Measurements from ENCODE around the gene TCEAL4. TPM values are rescaled to one million over a fixed set of nuclear protein-coding genes. Genes with fewer than 3 reads are reported as not detected.

Gene TCEAL4
- polyA plus RNA-seq, 1 donor (not counting 4 experiments of a cell fraction or from before 2014, with no cell fraction given) = 73.1 TPM

GRCh38 chrX:103536732-103537131 is 48.6 kb upstream of the TCEAL4 start:
- Histone ChIP-seq H3K9me1 (ENCODE audit: control insufficient read depth, extremely low read depth, insufficient read depth, low read length) (no peaks in the 10 kb centered on the region), H4K20me1 (ENCODE audit: control insufficient read depth, extremely low read depth, insufficient read depth, low read length) (no peaks in the 10 kb centered on the region), H3K36me3 (ENCODE audit: control insufficient read depth in 2 of 2, extremely low read depth in 1 of 2, insufficient read depth in 2 of 2, low read length in 2 of 2) (no peaks in the 10 kb centered on the region), H2AFZ (ENCODE audit: control insufficient read depth, low read length) (no peak overlapping the region), H3K4me2 (ENCODE audit: control insufficient read depth, extremely low read depth, insufficient read depth, low read depth, low read length) (peak overlapping the region; percentile 7), H3K4me1 (ENCODE audit: control insufficient read depth, extremely low read depth, insufficient read depth, low read length) (peaks cover 36% of the 10 kb centered on the region), H3K9me3 (ENCODE audit: control insufficient read depth, low read depth, low read length) (no peaks in the 10 kb centered on the region), H3K9ac (ENCODE audit: control insufficient read depth, extremely low read depth, insufficient read depth, low read length) (no peak overlapping the region), H3K79me2 (ENCODE audit: control insufficient read depth, insufficient read depth, low read length) (no peaks in the 10 kb centered on the region), H3K27me3 (ENCODE audit: control insufficient read depth, extremely low read depth, insufficient read depth, low read length) (no peaks in the 10 kb centered on the region), H3K27ac (ENCODE audit: control insufficient read depth, insufficient read depth, low read length) (no peak overlapping the region), H3K4me3 (ENCODE audit: control insufficient read depth in 2 of 3, extremely low read depth in 1 of 3, insufficient read depth in 2 of 3, low read depth in 1 of 3, low read length in 3 of 3) (no peak overlapping the region)
- DNase-seq (ENCODE audit: low read depth, low spot score) (no peak), FAIRE-seq (no peak)
- TF ChIP-seq, protein P1, sequence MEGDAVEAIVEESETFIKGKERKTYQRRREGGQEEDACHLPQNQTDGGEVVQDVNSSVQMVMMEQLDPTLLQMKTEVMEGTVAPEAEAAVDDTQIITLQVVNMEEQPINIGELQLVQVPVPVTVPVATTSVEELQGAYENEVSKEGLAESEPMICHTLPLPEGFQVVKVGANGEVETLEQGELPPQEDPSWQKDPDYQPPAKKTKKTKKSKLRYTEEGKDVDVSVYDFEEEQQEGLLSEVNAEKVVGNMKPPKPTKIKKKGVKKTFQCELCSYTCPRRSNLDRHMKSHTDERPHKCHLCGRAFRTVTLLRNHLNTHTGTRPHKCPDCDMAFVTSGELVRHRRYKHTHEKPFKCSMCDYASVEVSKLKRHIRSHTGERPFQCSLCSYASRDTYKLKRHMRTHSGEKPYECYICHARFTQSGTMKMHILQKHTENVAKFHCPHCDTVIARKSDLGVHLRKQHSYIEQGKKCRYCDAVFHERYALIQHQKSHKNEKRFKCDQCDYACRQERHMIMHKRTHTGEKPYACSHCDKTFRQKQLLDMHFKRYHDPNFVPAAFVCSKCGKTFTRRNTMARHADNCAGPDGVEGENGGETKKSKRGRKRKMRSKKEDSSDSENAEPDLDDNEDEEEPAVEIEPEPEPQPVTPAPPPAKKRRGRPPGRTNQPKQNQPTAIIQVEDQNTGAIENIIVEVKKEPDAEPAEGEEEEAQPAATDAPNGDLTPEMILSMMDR (optimal IDR thresholded peaks at IDR 0.05 in 1 of 3, IDR thresholded peaks at IDR 0.05 in 1 of 3, conservative IDR thresholded peaks at IDR 0.05 in 1 of 3; ENCODE audit: extremely low read depth in 1 of 3, insufficient read depth in 2 of 3, low read length in 3 of 3) = peak; percentile 8 to 19 (median 14)
- TF ChIP-seq EZH2 (IDR thresholded peaks at IDR 0.05; ENCODE audit: low read length) = no peak
- dilution Hi-C loops (cut with MboI; ENCODE audit: extremely low pct_ligation_motif_present, low sequenced_read_pairs) = no loop called here

GRCh38 chrX:103537871-103538387 is 47.4 kb upstream of the TCEAL4 start:
- H4K20me1 ChIP-seq (ENCODE audit: control insufficient read depth, extremely low read depth, insufficient read depth, low read length) = no peaks in the 10 kb centered on the region
- H3K27me3 ChIP-seq (ENCODE audit: control insufficient read depth, extremely low read depth, insufficient read depth, low read length) = no peaks in the 10 kb centered on the region
- no peaks in the 10 kb centered on the region for H3K9me1 ChIP-seq (ENCODE audit: control insufficient read depth, extremely low read depth, insufficient read depth, low read length)
- H3K4me2 ChIP-seq (ENCODE audit: control insufficient read depth, extremely low read depth, insufficient read depth, low read depth, low read length) = peak overlapping the region; percentile 75
- DNase-seq (ENCODE audit: low read depth, low spot score) (no peak), FAIRE-seq (peak; percentile 81)
- H3K9ac ChIP-seq (ENCODE audit: control insufficient read depth, extremely low read depth, insufficient read depth, low read length) = peak overlapping the region; percentile 62
- no peak for TF ChIP-seq EZH2 (IDR thresholded peaks at IDR 0.05; ENCODE audit: low read length)
- TF ChIP-seq, protein P1 (optimal IDR thresholded peaks at IDR 0.05 in 1 of 3, IDR thresholded peaks at IDR 0.05 in 1 of 3, conservative IDR thresholded peaks at IDR 0.05 in 1 of 3; ENCODE audit: extremely low read depth in 1 of 3, insufficient read depth in 2 of 3, low read length in 3 of 3) = no peak
- no peaks in the 10 kb centered on the region for H3K36me3 ChIP-seq (ENCODE audit: control insufficient read depth in 2 of 2, extremely low read depth in 1 of 2, insufficient read depth in 2 of 2, low read length in 2 of 2)
- H3K4me1 ChIP-seq (ENCODE audit: control insufficient read depth, extremely low read depth, insufficient read depth, low read length) = peaks cover 36% of the 10 kb centered on the region
- no peaks in the 10 kb centered on the region for H3K9me3 ChIP-seq (ENCODE audit: control insufficient read depth, low read depth, low read length)
- dilution Hi-C loops (cut with MboI; ENCODE audit: extremely low pct_ligation_motif_present, low sequenced_read_pairs) = no loop called here
- H2AFZ ChIP-seq (ENCODE audit: control insufficient read depth, low read length) = peak overlapping the region; percentile 16
- H3K27ac ChIP-seq (ENCODE audit: control insufficient read depth, insufficient read depth, low read length) = peak overlapping the region; percentile 88
- peak overlapping the region; percentile 22 to 50 (median 27) for H3K4me3 ChIP-seq (ENCODE audit: control insufficient read depth in 2 of 3, extremely low read depth in 1 of 3, insufficient read depth in 2 of 3, low read depth in 1 of 3, low read length in 3 of 3)
- no peaks in the 10 kb centered on the region for H3K79me2 ChIP-seq (ENCODE audit: control insufficient read depth, insufficient read depth, low read length)

All from keratinocyte (primary cell).